ENCODE measurements around the gene FUCA1.

The FUCA1 gene

DNA sequence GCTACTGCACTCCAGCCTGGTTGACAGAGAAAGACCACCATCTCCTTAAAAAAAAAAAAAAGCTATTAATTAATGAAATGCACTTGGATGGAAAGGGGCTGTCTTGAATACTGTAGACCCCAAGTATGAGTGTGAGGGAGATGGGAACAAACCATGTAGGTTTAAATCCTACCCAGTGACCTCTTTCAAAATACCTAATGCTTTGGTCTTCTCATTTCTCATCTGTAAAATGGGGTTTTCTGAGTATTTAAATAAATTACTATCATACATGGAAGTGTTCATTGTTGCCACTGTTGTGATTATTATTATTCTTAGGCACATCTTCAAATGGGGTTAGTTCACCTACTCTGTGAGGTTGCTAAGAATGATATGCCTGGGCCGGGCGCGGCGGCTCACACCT, 17.1 kb upstream of the FUCA1 start:
- H3K9me3 Mint-ChIP-seq = peaks cover 7% of the 10 kb centered on the region
- H3K4me3 Mint-ChIP-seq = no peak overlapping the region
- TF ChIP-seq, protein P1, sequence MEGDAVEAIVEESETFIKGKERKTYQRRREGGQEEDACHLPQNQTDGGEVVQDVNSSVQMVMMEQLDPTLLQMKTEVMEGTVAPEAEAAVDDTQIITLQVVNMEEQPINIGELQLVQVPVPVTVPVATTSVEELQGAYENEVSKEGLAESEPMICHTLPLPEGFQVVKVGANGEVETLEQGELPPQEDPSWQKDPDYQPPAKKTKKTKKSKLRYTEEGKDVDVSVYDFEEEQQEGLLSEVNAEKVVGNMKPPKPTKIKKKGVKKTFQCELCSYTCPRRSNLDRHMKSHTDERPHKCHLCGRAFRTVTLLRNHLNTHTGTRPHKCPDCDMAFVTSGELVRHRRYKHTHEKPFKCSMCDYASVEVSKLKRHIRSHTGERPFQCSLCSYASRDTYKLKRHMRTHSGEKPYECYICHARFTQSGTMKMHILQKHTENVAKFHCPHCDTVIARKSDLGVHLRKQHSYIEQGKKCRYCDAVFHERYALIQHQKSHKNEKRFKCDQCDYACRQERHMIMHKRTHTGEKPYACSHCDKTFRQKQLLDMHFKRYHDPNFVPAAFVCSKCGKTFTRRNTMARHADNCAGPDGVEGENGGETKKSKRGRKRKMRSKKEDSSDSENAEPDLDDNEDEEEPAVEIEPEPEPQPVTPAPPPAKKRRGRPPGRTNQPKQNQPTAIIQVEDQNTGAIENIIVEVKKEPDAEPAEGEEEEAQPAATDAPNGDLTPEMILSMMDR (IDR thresholded peaks at IDR 0.05) = no peak
- no peaks in the 10 kb centered on the region for H3K4me1 Mint-ChIP-seq
- peaks cover 12% of the 10 kb centered on the region for H3K27me3 Mint-ChIP-seq (ENCODE audit: low read depth, poor library complexity)
- H3K27ac Mint-ChIP-seq = no peak overlapping the region
- no peaks in the 10 kb centered on the region for H3K36me3 Mint-ChIP-seq (ENCODE audit: low read depth)
- DNase-seq = no peak

DNA sequence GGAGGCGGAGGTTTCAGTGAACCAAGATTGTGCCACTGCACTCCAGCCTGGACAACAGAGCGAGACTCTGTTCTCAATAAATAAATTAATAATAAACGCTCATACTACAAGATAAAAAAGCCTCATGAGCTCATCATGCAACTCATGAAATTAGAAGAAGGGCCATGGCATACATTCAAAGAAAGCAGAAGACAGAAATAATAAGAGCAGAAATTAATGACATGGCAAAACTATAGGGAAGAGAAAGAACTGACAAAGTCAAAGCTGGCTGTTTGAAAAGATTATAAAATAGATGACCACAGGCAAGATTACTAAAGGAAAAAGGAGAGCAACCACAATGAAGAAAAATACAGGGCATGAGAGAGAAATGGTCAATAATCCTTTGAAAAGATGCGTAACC, 14.7 kb upstream of the FUCA1 start:
- Mint-ChIP-seq H3K27ac (no peak overlapping the region), H3K9me3 (peaks cover 31% of the 10 kb centered on the region), H3K4me3 (no peak overlapping the region), H3K27me3 (ENCODE audit: low read depth, poor library complexity) (peaks cover 14% of the 10 kb centered on the region), H3K36me3 (ENCODE audit: low read depth) (peaks cover 4% of the 10 kb centered on the region), H3K4me1 (no peaks in the 10 kb centered on the region)
- no peak for DNase-seq
- TF ChIP-seq, protein P1 (IDR thresholded peaks at IDR 0.05) = no peak

DNA sequence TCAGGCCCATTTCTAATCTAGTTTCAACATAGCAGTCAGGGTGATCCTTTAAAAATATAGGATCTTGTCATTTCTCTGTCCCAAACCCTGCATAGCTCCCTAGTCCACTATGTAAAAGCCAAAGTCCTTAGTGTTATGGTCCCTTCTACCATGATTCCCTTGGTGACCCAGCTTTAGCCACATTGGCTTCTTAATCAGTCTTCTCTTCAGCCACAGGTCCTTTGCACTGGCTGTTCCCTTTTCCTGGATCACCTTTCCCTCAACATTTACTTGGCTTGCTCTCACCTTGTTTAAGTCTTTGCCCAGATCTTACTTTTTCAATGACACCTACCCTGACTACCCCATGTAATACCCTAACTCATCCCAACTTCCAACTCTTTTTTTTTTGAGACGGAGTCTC, 11.7 kb upstream of the FUCA1 start:
- Mint-ChIP-seq H3K27ac (no peak overlapping the region), H3K9me3 (peaks cover 50% of the 10 kb centered on the region), H3K4me1 (no peaks in the 10 kb centered on the region), H3K4me3 (no peak overlapping the region), H3K36me3 (ENCODE audit: low read depth) (peaks cover 8% of the 10 kb centered on the region), H3K27me3 (ENCODE audit: low read depth, poor library complexity) (peaks cover 27% of the 10 kb centered on the region)
- TF ChIP-seq, protein P1 (IDR thresholded peaks at IDR 0.05) = no peak
- DNase-seq = no peak

GRCh38 chr1:23878668-23879067, 10.6 kb upstream of the FUCA1 start:
- H3K4me3 Mint-ChIP-seq = no peak overlapping the region
- peaks cover 35% of the 10 kb centered on the region for H3K27me3 Mint-ChIP-seq (ENCODE audit: low read depth, poor library complexity)
- DNase-seq = no peak
- H3K4me1 Mint-ChIP-seq = no peaks in the 10 kb centered on the region
- H3K9me3 Mint-ChIP-seq = peaks cover 50% of the 10 kb centered on the region
- H3K27ac Mint-ChIP-seq = no peak overlapping the region
- TF ChIP-seq, protein P1 (IDR thresholded peaks at IDR 0.05) = no peak
- H3K36me3 Mint-ChIP-seq (ENCODE audit: low read depth) = peaks cover 8% of the 10 kb centered on the region

- peaks cover 8% of the 10 kb centered on the region for H3K36me3 Mint-ChIP-seq (ENCODE audit: low read depth)
- no peak for DNase-seq
- peaks cover 45% of the 10 kb centered on the region for H3K9me3 Mint-ChIP-seq
- H3K27me3 Mint-ChIP-seq (ENCODE audit: low read depth, poor library complexity) = peaks cover 52% of the 10 kb centered on the region
- no peak overlapping the region for H3K4me3 Mint-ChIP-seq
- no peak overlapping the region for H3K27ac Mint-ChIP-seq
- TF ChIP-seq, protein P1 (IDR thresholded peaks at IDR 0.05) = no peak
- H3K4me1 Mint-ChIP-seq = no peaks in the 10 kb centered on the region
Observed at GRCh38 chr1:23875382-23875781, 7.3 kb upstream of the FUCA1 start.

DNA sequence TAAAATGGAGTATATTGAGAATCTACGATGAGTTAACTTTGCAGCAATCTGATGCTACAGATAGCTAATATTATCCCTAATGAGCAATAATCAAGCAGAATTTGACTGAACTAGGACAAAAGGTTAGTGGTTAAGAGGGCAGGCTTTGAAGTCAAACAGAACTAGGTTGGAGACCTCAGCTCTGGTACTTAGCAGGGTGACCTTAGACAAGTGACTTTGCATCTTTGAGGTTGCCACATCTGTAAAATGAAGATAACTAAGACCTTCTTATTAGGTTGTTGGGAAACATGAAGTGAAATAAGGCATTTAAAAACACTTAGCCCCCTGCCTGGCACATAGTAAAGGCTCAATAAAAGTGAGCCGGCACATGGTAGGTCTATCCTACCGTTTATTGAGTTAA, 4.3 kb upstream of the FUCA1 start:
- Mint-ChIP-seq H3K9me3 (peaks cover 26% of the 10 kb centered on the region), H3K27ac (no peak overlapping the region), H3K4me1 (peaks cover 12% of the 10 kb centered on the region), H3K36me3 (ENCODE audit: low read depth) (peaks cover 3% of the 10 kb centered on the region), H3K27me3 (ENCODE audit: low read depth, poor library complexity) (peaks cover 75% of the 10 kb centered on the region), H3K4me3 (no peak overlapping the region)
- TF ChIP-seq, protein P1 (IDR thresholded peaks at IDR 0.05) = no peak
- DNase-seq = no peak
